Measurements from ENCODE around the gene GMEB1.
"Not testable (repeated sequence)": the region's sequence is repeated elsewhere in the genome, so short reads cannot be mapped to it uniquely, and the experiment has no call there.

GMEB1 gene

GRCh38 chr1:28663871-28664470 is 4.6 kb upstream of the GMEB1 start:
- H3K27ac ChIP-seq: no peak overlapping the region
- TF ChIP-seq CTCF (conservative IDR thresholded peaks at IDR 0.05): no peak

DNA sequence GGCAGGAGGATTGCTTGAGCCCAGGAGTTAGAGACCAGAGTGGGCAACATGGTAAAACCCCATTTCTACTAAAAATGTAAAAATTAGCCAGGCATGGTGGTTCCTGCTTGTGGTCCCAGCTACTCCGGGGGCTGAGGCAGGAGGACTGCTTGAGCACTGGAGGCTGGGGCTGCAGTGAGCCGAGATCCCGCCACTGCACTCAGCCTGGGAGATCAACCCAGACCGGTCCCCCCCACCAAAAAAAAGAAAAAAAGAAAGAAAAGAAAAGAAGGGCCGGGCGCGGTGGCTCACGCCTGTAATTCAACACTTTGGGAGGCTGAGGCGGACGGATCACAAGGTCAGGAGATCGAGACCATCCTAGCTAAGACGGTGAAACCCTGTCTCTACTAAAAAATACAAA is 1.8 kb upstream of the GMEB1 start:
- no peak for TF ChIP-seq CTCF (conservative IDR thresholded peaks at IDR 0.05)
- peak overlapping the region; percentile 97 for H3K27ac ChIP-seq

- H3K27ac ChIP-seq: peak overlapping the region; percentile 97
- TF ChIP-seq CTCF (conservative IDR thresholded peaks at IDR 0.05): no peak
Measured at GRCh38 chr1:28668956-28669723, 556 bp downstream of the GMEB1 start.

DNA sequence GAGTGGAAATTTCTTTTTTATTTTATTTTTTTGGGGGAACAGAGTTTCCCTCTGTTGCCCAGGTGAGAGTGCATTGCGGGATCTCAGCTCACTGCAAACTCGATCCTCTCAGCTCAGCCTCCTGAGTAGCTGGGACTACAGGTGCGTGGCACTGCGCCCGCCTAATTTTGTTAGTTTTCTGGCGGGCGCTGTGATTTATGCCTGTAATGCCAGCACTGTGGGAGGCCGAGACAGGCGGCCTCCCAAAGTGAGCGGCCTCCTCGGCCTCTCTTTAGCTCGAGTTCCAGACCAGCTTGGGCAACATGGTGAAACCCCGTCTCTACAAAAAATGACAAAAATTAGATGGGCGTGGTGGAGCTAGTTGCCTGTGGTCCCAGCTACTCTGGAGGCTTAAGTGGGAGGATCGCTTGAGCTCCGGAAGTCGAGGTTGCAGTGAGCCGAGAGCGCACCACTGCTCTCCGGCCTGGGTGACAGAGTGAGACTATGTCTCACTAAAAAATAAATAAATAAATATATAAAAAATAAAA is 2.7 kb downstream of the GMEB1 start:
- TF ChIP-seq CTCF (conservative IDR thresholded peaks at IDR 0.05): no peak
- H3K27ac ChIP-seq: no peak overlapping the region

GRCh38 chr1:28672971-28673370 is 4.4 kb downstream of the GMEB1 start:
- not testable (repeated sequence) for H3K27ac ChIP-seq

DNA sequence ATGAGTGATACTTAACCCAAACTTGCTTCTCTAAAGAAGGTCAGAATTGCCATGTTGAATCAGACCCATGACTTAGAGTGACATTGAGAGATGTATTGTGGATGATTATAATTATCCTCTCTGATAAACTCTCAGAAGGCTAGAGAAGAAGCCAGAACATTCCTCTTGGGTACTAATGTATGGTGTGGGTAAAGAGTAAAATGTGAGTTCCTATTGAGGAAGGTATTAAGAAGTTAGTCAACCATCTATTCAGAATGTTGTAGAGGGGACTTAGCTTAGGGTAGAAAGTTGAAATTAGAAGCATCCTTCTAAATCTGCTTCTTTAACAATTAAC is 7.3 kb downstream of the GMEB1 start:
- TF ChIP-seq CTCF (conservative IDR thresholded peaks at IDR 0.05): no peak
- H3K27ac ChIP-seq: no peak overlapping the region

DNA sequence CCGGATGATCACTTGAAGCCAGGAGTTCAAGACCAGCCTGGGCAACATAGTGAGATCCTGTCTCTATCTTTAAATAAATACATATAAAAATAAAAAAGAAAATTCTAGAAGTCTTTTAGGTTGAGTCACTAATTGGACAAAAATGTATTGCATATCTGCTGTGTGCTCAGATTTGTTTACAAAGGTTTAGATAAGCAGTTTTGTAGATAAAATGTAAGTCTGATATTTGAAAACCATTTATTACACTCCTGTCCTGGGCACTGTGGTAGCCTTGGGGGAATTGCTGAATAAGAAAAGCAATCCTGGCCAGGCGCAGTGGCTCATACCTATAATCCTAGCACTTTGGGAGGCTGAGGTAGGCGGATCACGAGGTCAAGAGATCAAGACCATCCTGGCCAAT is 11.6 kb downstream of the GMEB1 start:
- TF ChIP-seq CTCF (conservative IDR thresholded peaks at IDR 0.05): no peak
- H3K27ac ChIP-seq: no peak overlapping the region

- no peak for TF ChIP-seq CTCF (conservative IDR thresholded peaks at IDR 0.05)
- H3K27ac ChIP-seq: no peak overlapping the region
Measured at GRCh38 chr1:28682840-28683239, 14.3 kb downstream of the GMEB1 start.
